GM12801 (cell line): ENCODE data around the gene SIL1.

Source experiments
- CTCF ChIP-seq: IDR thresholded peaks from one replicate; pipeline ENCODE4 v1.5.1; 2011; ENCODE audit warnings: control low read depth; ENCODE audit not compliant: insufficient read length; ENCODE audit errors: extremely low read depth

SIL1 gene

GRCh38 chr5:139212486-139212885 is 14.3 kb upstream of the SIL1 start:
- TF ChIP-seq CTCF = no peak

GRCh38 chr5:139210585-139210984 is 12.4 kb upstream of the SIL1 start:
- no peak for TF ChIP-seq CTCF

GRCh38 chr5:139207297-139208000 is 9.3 kb upstream of the SIL1 start:
- TF ChIP-seq CTCF = no peak

- no peak for TF ChIP-seq CTCF
Observed at GRCh38 chr5:139205586-139205985, 7.4 kb upstream of the SIL1 start.

GRCh38 chr5:139205124-139205523 is 7.0 kb upstream of the SIL1 start:
- TF ChIP-seq CTCF = no peak

GRCh38 chr5:139204196-139204595 is 6.0 kb upstream of the SIL1 start:
- TF ChIP-seq CTCF = no peak

- no peak for TF ChIP-seq CTCF
Observed at GRCh38 chr5:139199321-139199720, 1.2 kb upstream of the SIL1 start.
